Tibial nerve (tissue), 4 donors: Measurements from ENCODE around the gene MET. TPM values are rescaled to one million over a fixed set of nuclear protein-coding genes. Genes with fewer than 3 reads are reported as not detected.
"Not testable (repeated sequence)": the region's sequence is repeated elsewhere in the genome, so short reads cannot be mapped to it uniquely, and the experiment has no call there.

ENCODE experiments used
- DNase-seq, 2 donors: peaks; one replicate each; pipeline ENCODE4 v3.0.0-alpha.2; 2019; ENCODE audit warnings: low spot score in 2 of 2
- H3K27ac ChIP-seq, 4 donors: fragments of 200-600 bp; sonication (generic) in 3 of 4; one replicate each; pipeline ENCODE4 v1.5.1; 2017 to 2019; ENCODE audit warnings: mild to moderate bottlenecking in 1 of 4
- H3K27me3 ChIP-seq, 2 donors: fragments of 200-600 bp; sonication (generic) in 1 of 2; one replicate each; pipeline versions ENCODE4 v1.5.1 to v1.6.0; 2017 to 2019
- H3K36me3 ChIP-seq, 3 donors: fragments of 200-600 bp; sonication (generic); one replicate each; pipeline ENCODE4 v1.5.1; 2018 to 2019
- H3K4me1 ChIP-seq, 4 donors: fragments of 200-600 bp; sonication (generic) in 3 of 4; one replicate each; pipeline ENCODE4 v1.5.1; 2017 to 2019
- H3K4me3 ChIP-seq, 4 donors: fragments of 200-600 bp; sonication (generic) in 3 of 4; one replicate each; pipeline ENCODE4 v1.5.1; 2017 to 2019; ENCODE audit warnings: mild to moderate bottlenecking in 1 of 4, moderate library complexity in 1 of 4
- H3K9me3 ChIP-seq, 4 donors: fragments of 200-600 bp; sonication (generic) in 3 of 4; one replicate each; pipeline ENCODE4 v1.5.1; 2017 to 2019
- CTCF ChIP-seq, 5 experiments: fragments of 200-600 bp in 3 of 5; fragments of 450-650 bp in 2 of 5; sonication (generic) in 3 of 5; IDR thresholded peaks; one replicate each; pipeline ENCODE4 v1.5.1; 2016 to 2019; ENCODE audit warnings: antibody characterized with exemption in 5 of 5, mild to moderate bottlenecking in 3 of 5, moderate library complexity in 2 of 5
- EP300 ChIP-seq, 2 donors: sonication (generic); formaldehyde crosslinking; IDR thresholded peaks; one replicate each; pipeline ENCODE4 v1.6.1; 2017; ENCODE audit warnings: antibody characterized with exemption in 2 of 2, mild to moderate bottlenecking in 1 of 2
- POLR2A ChIP-seq, 2 donors: fragments of 450-650 bp; IDR thresholded peaks; one replicate each; pipeline ENCODE4 v1.6.1; 2017; ENCODE audit warnings: antibody characterized with exemption in 2 of 2, mild to moderate bottlenecking in 2 of 2, moderate library complexity in 2 of 2
- WGBS, 2 donors: methylation state at CpG; one replicate each; pipeline ENCODE4 v1.1.5; 2018; 5-methylcytosine and 5-hydroxymethylcytosine counted together
- total RNA-seq, 4 donors: library from RNA; depleted of rRNA; stranded (reverse); fragments of >200 nt; gene quantifications; one replicate each; pipeline ENCODE4 v1.1.0, GENCODE V29; 2016

MET gene
- total RNA-seq, 4 donors from 2014 or later = 22.6 to 49.8 (median 37.1) TPM

- H3K4me1 ChIP-seq = peaks cover 0 to 18% (median 7%) of the 10 kb centered on the region in 4 donors
- no peaks in the 10 kb centered on the region for H3K9me3 ChIP-seq
- H3K4me3 ChIP-seq = no peak overlapping the region
- no peaks in the 10 kb centered on the region for H3K27me3 ChIP-seq
- H3K27ac ChIP-seq = no peak overlapping the region
- DNase-seq = no peak
- TF ChIP-seq CTCF (IDR thresholded peaks at IDR 0.05) = no peak
- TF ChIP-seq EP300 (IDR thresholded peaks at IDR 0.05) = no peak
- no peak for TF ChIP-seq POLR2A (IDR thresholded peaks at IDR 0.05)
- 55 to 59% methylated on average over 6 of the region's 6 CpGs for WGBS, 2 donors
- H3K36me3 ChIP-seq = no peaks in the 10 kb centered on the region
Measured at GRCh38 chr7:116810267-116811116, 138.5 kb downstream of the MET start.

GRCh38 chr7:116811768-116812167, 139.8 kb downstream of the MET start:
- 88 to 91% methylated on average over 3 of the region's 3 CpGs for WGBS, 2 donors
- H3K27ac ChIP-seq = no peak overlapping the region
- no peak for TF ChIP-seq EP300 (IDR thresholded peaks at IDR 0.05)
- TF ChIP-seq POLR2A (IDR thresholded peaks at IDR 0.05) = no peak
- no peak for TF ChIP-seq CTCF (IDR thresholded peaks at IDR 0.05)

GRCh38 chr7:116812860-116813259, 140.9 kb downstream of the MET start:
- Histone ChIP-seq H3K4me1 (peaks cover 0 to 3% (median 0%) of the 10 kb centered on the region in 4 donors), H3K27me3 (no peaks in the 10 kb centered on the region), H3K4me3 (no peak overlapping the region), H3K27ac (no peak overlapping the region), H3K9me3 (no peaks in the 10 kb centered on the region), H3K36me3 (no peaks in the 10 kb centered on the region)
- 76 to 81% methylated on average over 2 of the region's 2 CpGs for whole genome bisulfite sequencing, 2 donors
- TF ChIP-seq POLR2A (IDR thresholded peaks at IDR 0.05) (no peak), CTCF (IDR thresholded peaks at IDR 0.05) (no peak), EP300 (IDR thresholded peaks at IDR 0.05) (no peak)
- no peak for DNase-seq

More at GRCh38 chr7:116811768-116812167, 139.8 kb downstream of the MET start:
- peaks cover 0 to 7% (median 0%) of the 10 kb centered on the region in 4 donors for H3K4me1 ChIP-seq
- H3K9me3 ChIP-seq = no peaks in the 10 kb centered on the region
- no peak for DNase-seq
- no peak overlapping the region for H3K4me3 ChIP-seq
- no peaks in the 10 kb centered on the region for H3K27me3 ChIP-seq
- no peaks in the 10 kb centered on the region for H3K36me3 ChIP-seq

DNA sequence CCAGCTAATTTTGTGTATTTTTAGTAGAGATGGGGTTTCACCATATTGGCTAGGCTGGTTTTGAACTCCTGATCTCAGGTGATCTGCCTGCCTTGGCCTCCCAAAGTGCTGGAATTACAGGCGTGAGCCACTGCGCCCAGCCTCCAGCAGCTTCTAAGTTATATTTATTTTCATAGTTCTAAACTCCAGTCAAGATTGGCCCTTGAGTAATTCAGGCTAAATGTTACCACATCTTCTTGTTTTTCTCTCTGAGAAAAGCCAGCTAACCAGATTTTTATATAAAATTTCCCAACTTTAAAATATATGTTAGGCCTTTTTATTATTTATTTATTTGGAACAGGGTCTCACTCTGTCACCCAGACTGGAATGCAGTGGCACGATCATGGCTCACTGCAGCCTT, 141.4 kb downstream of the MET start:
- DNase-seq, H3K9me3 ChIP-seq, H3K4me1 ChIP-seq, H3K4me3 ChIP-seq, H3K36me3 ChIP-seq, H3K27me3 ChIP-seq, H3K27ac ChIP-seq: not testable (repeated sequence)
- WGBS, 2 donors = 96 to 98% methylated on average over 3 of the region's 3 CpGs

DNA sequence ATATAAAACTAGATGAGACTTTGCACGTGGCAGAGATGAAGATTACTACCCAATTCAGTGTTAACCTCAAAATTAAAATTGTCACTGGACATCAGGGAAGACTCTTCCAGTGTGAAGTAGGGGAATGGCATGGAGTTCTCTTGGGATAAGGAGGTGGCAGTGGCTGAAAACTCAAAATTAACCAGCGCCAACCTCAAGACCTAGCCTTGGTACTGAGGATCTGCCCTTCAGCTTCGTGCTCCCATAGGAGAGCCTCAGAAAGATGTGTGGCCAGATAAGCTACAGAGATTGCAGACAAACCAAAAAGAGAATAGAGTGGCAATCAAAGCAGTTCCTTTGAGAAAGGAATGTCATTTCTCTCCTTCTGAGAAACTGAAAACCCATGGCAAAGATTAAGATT, 143.0 kb downstream of the MET start:
- Histone ChIP-seq H3K4me3 (no peak overlapping the region), H3K36me3 (no peaks in the 10 kb centered on the region), H3K27me3 (no peaks in the 10 kb centered on the region), H3K9me3 (no peaks in the 10 kb centered on the region), H3K4me1 (no peaks in the 10 kb centered on the region), H3K27ac (no peak overlapping the region)
- no peak for TF ChIP-seq CTCF (IDR thresholded peaks at IDR 0.05)
- DNase-seq = no peak
- 76 to 77% methylated on average over 3 of the region's 3 CpGs for WGBS, 2 donors
